GF-D8 (cell line): Measurements from ENCODE around the gene CSTF1.
"Not testable (repeated sequence)": the region's sequence is repeated elsewhere in the genome, so short reads cannot be mapped to it uniquely, and the experiment has no call there.

Experiments used
- DNase-seq: peaks from one replicate; lab custom pipeline; 2025; lab: John Stamatoyannopoulos, UW

The CSTF1 gene

GRCh38 chr20:56369179-56369578, 23.3 kb upstream of the CSTF1 start:
- DNase-seq: no peak

GRCh38 chr20:56371977-56372376, 20.5 kb upstream of the CSTF1 start:
- DNase-seq: no peak

DNA sequence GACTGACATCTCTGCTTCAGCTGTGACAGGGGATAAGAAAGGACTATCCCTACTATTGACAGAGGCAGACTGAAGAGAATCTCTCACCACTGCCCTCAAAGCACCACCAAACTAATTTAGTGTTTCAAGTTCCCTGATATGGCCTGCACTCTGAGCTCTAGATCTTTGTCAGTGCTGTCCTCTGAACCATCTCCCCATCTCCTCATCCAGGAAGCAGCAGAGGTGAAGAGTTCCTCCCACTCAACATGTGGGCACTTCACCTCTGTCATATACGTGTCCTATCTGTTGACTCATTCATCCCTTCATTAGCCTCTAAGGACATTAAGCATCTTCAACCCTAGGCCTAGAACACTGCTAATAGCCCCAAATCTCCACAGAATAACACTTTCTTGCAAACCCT, 19.6 kb upstream of the CSTF1 start:
- DNase-seq: no peak

GRCh38 chr20:56373942-56374341, 18.5 kb upstream of the CSTF1 start:
- peak; percentile 96 for DNase-seq

- DNase-seq: no peak
These were observed 16.1 kb upstream of the CSTF1 start for GRCh38 chr20:56376331-56376730.

DNA sequence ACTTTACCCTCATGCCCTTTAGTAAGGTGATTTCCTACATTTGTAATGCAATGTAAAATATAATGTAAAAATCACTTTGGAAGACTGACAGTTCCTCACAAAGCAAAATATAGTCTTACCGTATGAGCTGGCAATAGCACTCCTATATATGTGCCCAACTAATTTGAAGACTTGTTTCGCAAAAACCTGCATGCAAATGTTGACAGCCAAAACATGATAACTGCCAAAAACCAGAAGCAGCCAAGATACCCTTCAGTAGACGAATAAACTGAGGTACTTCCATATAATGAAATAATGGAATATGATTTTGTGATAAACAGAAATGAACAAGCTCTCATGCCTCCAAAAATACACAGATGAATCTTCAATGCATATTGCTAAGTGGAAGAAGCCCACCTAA, 14.1 kb upstream of the CSTF1 start:
- no peak for DNase-seq

DNA sequence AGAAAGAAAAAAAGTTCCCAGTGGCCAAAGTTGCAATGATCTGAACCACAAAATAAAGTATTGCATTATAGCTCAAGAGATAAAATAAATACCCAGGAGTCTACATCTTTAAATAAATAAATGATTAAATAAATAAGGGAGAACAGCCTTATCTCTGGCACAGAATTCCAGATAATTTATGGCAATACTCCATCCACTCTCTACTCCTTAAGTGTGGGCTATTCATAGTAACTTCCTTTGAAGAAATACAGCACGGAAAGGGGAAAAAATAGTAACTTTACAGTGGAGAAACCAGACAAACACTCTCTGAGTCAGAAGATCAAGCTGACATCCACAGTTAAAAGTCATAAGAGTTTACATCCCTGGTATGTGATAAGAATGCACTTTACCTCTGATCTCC, 12.1 kb upstream of the CSTF1 start:
- DNase-seq: no peak

GRCh38 chr20:56381501-56381900, 10.9 kb upstream of the CSTF1 start:
- DNase-seq: no peak

GRCh38 chr20:56382696-56383095, 9.7 kb upstream of the CSTF1 start:
- no peak for DNase-seq

- no peak for DNase-seq
These were observed 9.1 kb upstream of the CSTF1 start for GRCh38 chr20:56383334-56383733.

DNA sequence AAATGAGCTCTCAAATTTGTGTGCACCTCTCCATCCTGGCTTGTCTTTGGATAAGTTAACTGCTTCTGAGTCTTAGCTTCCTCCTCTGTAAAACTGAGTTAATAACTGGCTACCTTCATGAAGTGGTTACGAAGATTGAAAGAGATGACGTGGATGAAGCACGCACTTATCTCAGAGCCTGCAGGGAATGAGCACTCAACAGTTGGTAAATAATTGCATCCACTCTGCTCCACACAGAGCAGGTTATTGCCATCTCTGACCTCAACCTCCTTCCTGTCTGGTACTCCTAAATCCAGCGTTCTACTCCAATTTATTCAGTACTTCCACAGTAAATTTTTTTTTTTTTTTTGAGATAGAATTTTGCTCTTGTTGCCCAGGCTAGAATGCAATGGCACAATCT, 7.3 kb upstream of the CSTF1 start:
- DNase-seq: no peak

- no peak for DNase-seq
These were observed 6.2 kb upstream of the CSTF1 start for GRCh38 chr20:56386219-56386618.

DNA sequence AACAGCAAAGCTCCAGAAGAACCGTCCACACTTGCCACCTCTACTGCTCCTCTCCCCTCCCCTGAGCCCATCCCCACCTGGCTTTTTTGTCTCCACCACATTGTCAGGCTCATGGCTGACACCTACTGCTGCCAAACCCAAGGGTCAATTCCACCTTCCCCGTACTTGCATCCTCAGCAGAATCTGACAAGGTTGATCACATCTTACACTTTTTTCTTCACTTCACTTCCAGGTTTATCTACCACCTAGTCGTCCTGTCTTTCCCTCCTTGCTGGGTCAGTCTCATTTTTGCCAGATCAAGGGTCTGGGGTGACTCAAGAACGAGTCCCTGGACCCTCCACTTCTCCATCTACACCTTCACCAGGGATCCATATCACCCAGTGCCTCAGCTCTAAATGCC, 3.6 kb upstream of the CSTF1 start:
- no peak for DNase-seq

DNA sequence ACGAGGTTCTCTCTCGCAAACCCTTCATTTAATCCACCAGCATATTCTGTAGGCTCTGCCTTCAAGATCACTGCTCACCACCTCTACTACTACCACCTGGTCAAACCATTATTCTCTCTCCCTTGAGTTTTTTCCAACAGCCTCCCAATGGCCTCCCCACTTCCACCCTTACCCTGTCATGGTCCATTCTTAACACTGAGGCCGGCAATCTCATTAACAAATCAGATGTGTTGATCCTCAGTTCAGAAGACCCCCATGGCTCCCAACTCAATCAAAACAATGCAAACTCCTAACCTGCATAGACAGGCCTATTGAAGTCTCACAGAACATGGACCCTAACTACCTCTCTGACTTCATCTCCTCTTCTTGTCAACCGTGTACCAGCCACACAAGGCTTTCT, 2.6 kb upstream of the CSTF1 start:
- no peak for DNase-seq

- DNase-seq: not testable (repeated sequence)
These were observed 2.0 kb upstream of the CSTF1 start for GRCh38 chr20:56390396-56390795.

DNA sequence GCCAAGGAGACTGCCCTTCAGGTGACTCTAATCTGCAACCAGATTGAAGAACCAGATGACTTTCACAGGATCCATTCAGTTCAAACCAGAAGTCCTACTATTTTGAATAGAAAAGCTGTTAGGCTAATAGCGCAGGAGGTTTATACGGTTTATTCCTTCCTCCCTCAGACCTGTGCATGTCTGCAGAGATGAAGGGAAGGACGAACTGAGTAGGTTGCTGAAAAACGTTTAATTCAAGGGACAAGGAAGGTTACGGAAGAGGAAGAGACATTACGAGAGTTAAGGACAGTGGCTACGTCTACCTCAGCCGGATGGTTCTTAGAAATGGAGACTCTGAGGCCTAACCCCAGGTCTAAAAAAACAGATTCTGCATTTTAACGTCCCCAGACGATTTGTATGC, 1.4 kb upstream of the CSTF1 start:
- peak; percentile 22 for DNase-seq

GRCh38 chr20:56391596-56392131, 781 bp upstream of the CSTF1 start:
- DNase-seq: no peak

- no peak for DNase-seq
These were observed 537 bp downstream of the CSTF1 start for GRCh38 chr20:56392881-56393482.

DNA sequence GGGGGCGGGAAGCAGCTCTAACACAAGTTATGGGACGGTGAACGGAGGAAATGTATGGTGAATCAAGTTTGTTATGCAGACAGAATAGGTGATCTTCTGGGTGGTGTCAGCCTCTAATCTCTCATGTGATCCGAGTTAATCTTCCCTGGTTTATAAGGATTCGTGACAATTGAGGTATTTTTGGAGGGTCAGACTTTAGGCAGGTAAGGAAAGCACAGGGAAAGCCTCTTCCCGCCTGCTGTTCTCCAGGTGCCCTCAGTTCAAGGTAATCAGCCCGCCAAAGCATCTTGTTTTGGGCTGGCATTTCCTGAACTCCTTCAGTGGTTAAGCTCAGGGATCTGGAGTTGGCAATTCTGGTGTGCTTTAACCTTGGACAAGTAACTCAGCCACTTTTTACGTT, 1.2 kb downstream of the CSTF1 start:
- no peak for DNase-seq

DNA sequence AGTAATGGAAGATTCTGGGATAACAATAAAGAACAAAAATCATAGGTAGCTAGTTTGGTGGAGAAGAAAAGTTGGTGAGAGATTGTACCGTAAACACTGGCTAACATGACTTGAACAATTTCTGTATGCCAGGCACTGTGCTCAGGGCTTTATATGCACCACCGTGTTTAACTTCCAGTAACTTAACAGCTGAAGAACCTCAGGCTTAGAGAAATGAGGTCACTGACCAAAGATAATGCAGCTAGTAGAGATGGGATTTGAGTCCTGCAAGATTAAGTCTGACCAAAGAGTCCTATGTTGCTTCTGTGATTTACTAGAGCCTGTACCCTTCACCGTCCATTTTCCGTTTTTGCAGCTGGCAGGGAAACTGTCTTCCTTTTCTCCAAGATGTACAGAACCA, 2.7 kb downstream of the CSTF1 start:
- DNase-seq: no peak

GRCh38 chr20:56400001-56400640, 7.7 kb downstream of the CSTF1 start:
- peak; percentile 11 for DNase-seq

DNA sequence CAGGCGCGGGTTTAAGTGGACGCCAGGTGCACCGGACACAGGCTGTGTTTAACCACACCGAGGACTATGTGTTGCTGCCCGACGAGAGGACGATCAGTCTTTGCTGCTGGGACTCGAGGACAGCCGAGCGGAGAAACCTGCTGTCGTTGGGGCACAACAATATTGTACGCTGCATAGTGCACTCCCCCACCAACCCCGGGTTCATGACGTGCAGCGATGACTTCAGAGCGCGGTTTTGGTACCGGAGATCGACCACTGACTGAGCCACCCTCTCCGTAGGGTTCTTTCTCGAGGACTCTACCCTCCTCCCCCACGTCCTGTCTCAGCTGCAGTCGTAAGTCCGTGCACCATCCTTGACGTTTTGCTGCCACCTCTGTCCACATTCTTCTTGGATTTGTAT, 11.0 kb downstream of the CSTF1 start:
- no peak for DNase-seq

GRCh38 chr20:56405356-56405755, 12.9 kb downstream of the CSTF1 start:
- not testable (repeated sequence) for DNase-seq

GRCh38 chr20:56406910-56407309, 14.5 kb downstream of the CSTF1 start:
- no peak for DNase-seq
